ENCODE measurements around the gene HNF1B. TPM values are rescaled to one million over a fixed set of nuclear protein-coding genes. Genes with fewer than 3 reads are reported as not detected.

The HNF1B gene
- total RNA-seq, 2 experiments from 2014 or later, result not detected

- H3K4me1 ChIP-seq (ENCODE audit: insufficient read depth, low read length, poor library complexity, severe bottlenecking), result no peaks in the 10 kb centered on the region
- no peak for TF ChIP-seq EZH2phosphoT487 (IDR thresholded peaks at IDR 0.05; ENCODE audit: borderline replicate concordance, low read depth, low read length)
- TF ChIP-seq CTCF (conservative IDR thresholded peaks at IDR 0.05; ENCODE audit: low read length), result no peak
- BruUV-seq (replicated peaks), result no TSS peak
- CTCF ChIA-PET (ENCODE audit: unreplicated experiment), result no interaction called here
- intact Hi-C loops (cut with micrococcal nuclease; ENCODE audit: unreplicated experiment), result no loop called here
- no peaks in the 10 kb centered on the region for H3K79me2 ChIP-seq (ENCODE audit: insufficient read depth, low read depth, low read length)
- no peak overlapping the region for H3K27ac ChIP-seq (ENCODE audit: low read depth, low read length, poor library complexity, severe bottlenecking)
- no peaks in the 10 kb centered on the region for H4K20me1 ChIP-seq (ENCODE audit: insufficient read depth, low read length)
- no peaks in the 10 kb centered on the region for H3K9me3 ChIP-seq (ENCODE audit: low read length)
- H3K9me2 ChIP-seq (ENCODE audit: insufficient read depth, low read length), result no peaks in the 10 kb centered on the region
- POLR2A ChIA-PET, result no interaction called here
- no peak overlapping the region for H2AFZ ChIP-seq (ENCODE audit: low read length)
- no peak for DNase-seq (ENCODE audit: low spot score)
- no peaks in the 10 kb centered on the region for H3K36me3 ChIP-seq (ENCODE audit: insufficient read depth, low read length)
- no peak overlapping the region for H3K4me3 ChIP-seq (ENCODE audit: low read depth, low read length, poor library complexity, severe bottlenecking)
- no peak overlapping the region for H3K4me2 ChIP-seq (ENCODE audit: low read length)
Observed at GRCh38 chr17:37671824-37672547, 72.9 kb downstream of the HNF1B start.

GRCh38 chr17:37671028-37671823 is 73.6 kb downstream of the HNF1B start:
- H3K4me3 ChIP-seq (ENCODE audit: low read depth, low read length, poor library complexity, severe bottlenecking), result no peak overlapping the region
- ChIA-PET POLR2A (no interaction called here), CTCF (ENCODE audit: unreplicated experiment) (no interaction called here)
- DNase-seq (ENCODE audit: low spot score), result no peak
- H3K36me3 ChIP-seq (ENCODE audit: insufficient read depth, low read length), result no peaks in the 10 kb centered on the region
- H3K4me1 ChIP-seq (ENCODE audit: insufficient read depth, low read length, poor library complexity, severe bottlenecking), result no peaks in the 10 kb centered on the region
- no peaks in the 10 kb centered on the region for H4K20me1 ChIP-seq (ENCODE audit: insufficient read depth, low read length)
- H3K4me2 ChIP-seq (ENCODE audit: low read length), result no peak overlapping the region
- H3K79me2 ChIP-seq (ENCODE audit: insufficient read depth, low read depth, low read length), result no peaks in the 10 kb centered on the region
- no peaks in the 10 kb centered on the region for H3K9me2 ChIP-seq (ENCODE audit: insufficient read depth, low read length)
- H3K27ac ChIP-seq (ENCODE audit: low read depth, low read length, poor library complexity, severe bottlenecking), result no peak overlapping the region
- H2AFZ ChIP-seq (ENCODE audit: low read length), result no peak overlapping the region
- no peaks in the 10 kb centered on the region for H3K9me3 ChIP-seq (ENCODE audit: low read length)
- BruUV-seq (replicated peaks), result no TSS peak
- intact Hi-C loops (cut with micrococcal nuclease; ENCODE audit: unreplicated experiment), result no loop called here
- TF ChIP-seq EZH2phosphoT487 (IDR thresholded peaks at IDR 0.05; ENCODE audit: borderline replicate concordance, low read depth, low read length) (no peak), CTCF (conservative IDR thresholded peaks at IDR 0.05; ENCODE audit: low read length) (no peak)

GRCh38 chr17:37667039-37667438 is 77.8 kb downstream of the HNF1B start:
- CTCF ChIA-PET (ENCODE audit: unreplicated experiment), result no interaction called here
- Histone ChIP-seq H3K9me3 (ENCODE audit: low read length) (no peaks in the 10 kb centered on the region), H3K4me3 (ENCODE audit: low read depth, low read length, poor library complexity, severe bottlenecking) (no peak overlapping the region), H3K36me3 (ENCODE audit: insufficient read depth, low read length) (no peaks in the 10 kb centered on the region), H3K79me2 (ENCODE audit: insufficient read depth, low read depth, low read length) (no peaks in the 10 kb centered on the region), H3K9me2 (ENCODE audit: insufficient read depth, low read length) (no peaks in the 10 kb centered on the region), H2AFZ (ENCODE audit: low read length) (no peak overlapping the region), H3K4me1 (ENCODE audit: insufficient read depth, low read length, poor library complexity, severe bottlenecking) (no peaks in the 10 kb centered on the region), H4K20me1 (ENCODE audit: insufficient read depth, low read length) (no peaks in the 10 kb centered on the region), H3K27ac (ENCODE audit: low read depth, low read length, poor library complexity, severe bottlenecking) (no peak overlapping the region), H3K4me2 (ENCODE audit: low read length) (no peak overlapping the region)
- TF ChIP-seq CTCF (conservative IDR thresholded peaks at IDR 0.05; ENCODE audit: low read length) (no peak), EZH2phosphoT487 (IDR thresholded peaks at IDR 0.05; ENCODE audit: borderline replicate concordance, low read depth, low read length) (no peak)
- no peak for DNase-seq (ENCODE audit: low spot score)
- POLR2A ChIA-PET, result no interaction called here
- intact Hi-C loops (cut with micrococcal nuclease; ENCODE audit: unreplicated experiment), result no loop called here
- BruUV-seq (replicated peaks), result no TSS peak
